ENCODE measurements around the gene PPHLN1. TPM values are rescaled to one million over a fixed set of nuclear protein-coding genes. Genes with fewer than 3 reads are reported as not detected.

PPHLN1 gene
- total RNA-seq, 1 donor from 2014 or later = 59.7 TPM

- no peak overlapping the region for H3K27ac Mint-ChIP-seq
- peaks cover 12% of the 10 kb centered on the region for H3K4me1 Mint-ChIP-seq (ENCODE audit: unreplicated experiment)
- peaks cover 12% of the 10 kb centered on the region for H3K36me3 Mint-ChIP-seq
- no peak for DNase-seq (ENCODE audit: extremely low spot score, unreplicated experiment)
- H3K9me3 Mint-ChIP-seq = no peaks in the 10 kb centered on the region
- H3K27me3 Mint-ChIP-seq = peaks cover 9% of the 10 kb centered on the region
- no peak for TF ChIP-seq CTCF (conservative IDR thresholded peaks at IDR 0.05)
- H3K4me3 Mint-ChIP-seq = no peak overlapping the region
Measured at GRCh38 chr12:42490261-42490842, 164.4 kb downstream of the PPHLN1 start.

Small RNAs within 50 kb of the gene (microRNA-seq; reads per million reads assigned to microRNA genes)
- 1.4 reads per million for gene MIR7851

Other genes with a start within 250 kb of the PPHLN1 start
- 13.5 and 23.8 TPM in 2 replicates for gene GXYLT1, start 181.3 kb upstream of the PPHLN1 start, total RNA-seq (ENCODE audit: low replicate concordance)
- 13.0 and 22.9 TPM in 2 replicates for gene YAF2, start 87.9 kb upstream of the PPHLN1 start, total RNA-seq (ENCODE audit: low replicate concordance)
- gene ZCRB1, start 73 bp upstream of the PPHLN1 start, total RNA-seq (ENCODE audit: low replicate concordance) = 42.4 and 45.1 TPM in 2 replicates

Measured in type B pancreatic cell (in vitro differentiated cells).